ENCODE measurements around the gene MMP7. TPM values are rescaled to one million over a fixed set of nuclear protein-coding genes. Genes with fewer than 3 reads are reported as not detected.

Gene MMP7
- total RNA-seq, 1 donor = under 0.01 TPM

DNA sequence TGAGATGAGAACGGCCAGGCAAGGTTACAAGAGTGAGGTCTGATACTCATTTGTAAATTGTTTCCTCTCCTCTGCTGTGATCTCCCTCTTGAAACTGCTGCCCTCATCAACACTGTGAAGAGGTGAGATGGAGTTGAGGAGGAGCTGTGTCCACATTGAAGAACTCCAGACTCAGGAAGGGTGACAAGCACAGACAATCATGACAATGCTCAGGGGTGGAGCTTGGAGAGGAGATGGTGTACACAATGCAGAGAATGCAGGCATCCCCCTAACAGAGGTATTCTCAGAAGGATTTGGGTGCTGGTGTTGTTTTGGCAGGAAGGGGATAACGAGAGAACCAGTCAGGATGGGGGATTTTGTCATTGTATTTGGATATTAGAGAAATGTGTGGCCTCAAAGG is 21.5 kb upstream of the MMP7 start:
- H3K27ac ChIP-seq (ENCODE audit: low read depth, low read length) = no peak overlapping the region
- H3K4me2 ChIP-seq (ENCODE audit: insufficient read depth, low read length) = no peak overlapping the region
- no peaks in the 10 kb centered on the region for H3K27me3 ChIP-seq (ENCODE audit: insufficient read depth, low read length)
- no peaks in the 10 kb centered on the region for H3K79me2 ChIP-seq (ENCODE audit: insufficient read depth, low read length)
- H3K9me3 ChIP-seq (ENCODE audit: low read depth, low read length) = no peaks in the 10 kb centered on the region
- DNase-seq (ENCODE audit: insufficient read length, low spot score, missing footprints) = no peak
- no peaks in the 10 kb centered on the region for H3K36me3 ChIP-seq (ENCODE audit: insufficient read depth, low read length)
- no peaks in the 10 kb centered on the region for H4K20me1 ChIP-seq (ENCODE audit: insufficient read depth, low read length)
- no peak overlapping the region for H3K4me3 ChIP-seq (ENCODE audit: insufficient read depth, low read length)
- TF ChIP-seq CTCF (IDR thresholded peaks at IDR 0.05; ENCODE audit: extremely low read depth, low read depth, low read length) = no peak
- H3K4me1 ChIP-seq (ENCODE audit: insufficient read depth, low read length) = peaks cover 4% of the 10 kb centered on the region
- H2AFZ ChIP-seq (ENCODE audit: low read length) = no peak overlapping the region

GRCh38 chr11:102551169-102551781 is 20.7 kb upstream of the MMP7 start:
- Histone ChIP-seq H3K27ac (ENCODE audit: low read depth, low read length) (no peak overlapping the region), H3K4me2 (ENCODE audit: insufficient read depth, low read length) (no peak overlapping the region), H3K9me3 (ENCODE audit: low read depth, low read length) (no peaks in the 10 kb centered on the region), H2AFZ (ENCODE audit: low read length) (no peak overlapping the region), H3K79me2 (ENCODE audit: insufficient read depth, low read length) (no peaks in the 10 kb centered on the region), H3K4me3 (ENCODE audit: insufficient read depth, low read length) (no peak overlapping the region), H3K36me3 (ENCODE audit: insufficient read depth, low read length) (no peaks in the 10 kb centered on the region), H3K27me3 (ENCODE audit: insufficient read depth, low read length) (no peaks in the 10 kb centered on the region), H3K4me1 (ENCODE audit: insufficient read depth, low read length) (peaks cover 4% of the 10 kb centered on the region), H4K20me1 (ENCODE audit: insufficient read depth, low read length) (no peaks in the 10 kb centered on the region)
- DNase-seq (ENCODE audit: insufficient read length, low spot score, missing footprints) = no peak
- no peak for TF ChIP-seq CTCF (IDR thresholded peaks at IDR 0.05; ENCODE audit: extremely low read depth, low read depth, low read length)

DNA sequence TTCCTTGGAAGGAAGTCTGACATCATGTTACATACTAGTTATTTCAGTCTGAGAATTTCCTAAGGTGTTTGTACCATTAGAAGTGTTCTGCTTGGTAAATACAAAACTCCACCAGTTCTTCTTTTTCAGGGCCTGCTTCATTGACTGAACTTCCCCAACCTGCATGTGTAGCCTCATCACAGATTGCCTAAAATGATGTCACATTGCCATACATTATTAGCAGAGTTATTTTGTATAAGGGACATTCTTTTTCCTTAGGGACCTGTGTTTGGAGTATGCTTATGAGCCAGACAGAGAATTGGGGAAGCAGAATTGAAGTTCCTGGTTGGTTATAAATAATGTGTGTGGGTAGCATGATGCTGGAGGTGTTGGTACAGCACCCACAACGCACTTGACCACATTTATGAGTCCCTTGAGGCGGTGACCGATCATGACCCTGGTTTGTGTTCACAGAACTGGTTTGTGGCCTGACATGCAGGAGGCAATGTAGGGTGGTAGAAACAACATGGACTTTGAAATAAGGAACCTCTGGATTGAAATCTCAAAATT is 16.4 kb upstream of the MMP7 start:
- DNase-seq (ENCODE audit: insufficient read length, low spot score, missing footprints) = no peak

More for the DNA sequence above, 16.4 kb upstream of the MMP7 start:
- no peak overlapping the region for H2AFZ ChIP-seq (ENCODE audit: low read length)
- no peak for TF ChIP-seq CTCF (IDR thresholded peaks at IDR 0.05; ENCODE audit: extremely low read depth, low read depth, low read length)
- H3K4me1 ChIP-seq (ENCODE audit: insufficient read depth, low read length) = no peaks in the 10 kb centered on the region
- H4K20me1 ChIP-seq (ENCODE audit: insufficient read depth, low read length) = no peaks in the 10 kb centered on the region
- H3K9me3 ChIP-seq (ENCODE audit: low read depth, low read length) = no peaks in the 10 kb centered on the region
- H3K27me3 ChIP-seq (ENCODE audit: insufficient read depth, low read length) = no peaks in the 10 kb centered on the region
- H3K4me3 ChIP-seq (ENCODE audit: insufficient read depth, low read length) = no peak overlapping the region
- no peaks in the 10 kb centered on the region for H3K36me3 ChIP-seq (ENCODE audit: insufficient read depth, low read length)
- H3K27ac ChIP-seq (ENCODE audit: low read depth, low read length) = no peak overlapping the region
- no peak overlapping the region for H3K4me2 ChIP-seq (ENCODE audit: insufficient read depth, low read length)
- no peaks in the 10 kb centered on the region for H3K79me2 ChIP-seq (ENCODE audit: insufficient read depth, low read length)

Measured in osteoblast (primary cell).